GM23338 (cell line): ENCODE results near the gene PTRH1. TPM values are rescaled to one million over a fixed set of nuclear protein-coding genes. Genes with fewer than 3 reads are reported as not detected.

ENCODE experiments used
- polyA plus RNA-seq: library from polyadenylated mRNA; unstranded; fragments of >200 nt; fragmentation: Nextera tagmentation; extraction: Ambion mirVana; gene quantifications from 2 replicates; pipeline ENCODE4 v1.2.1, GENCODE V29; 2016
- total RNA-seq: library from RNA; depleted of rRNA; stranded (reverse); fragments of >200 nt; shearing (Covaris generic); gene quantifications from 2 replicates; pipeline ENCODE4 v1.2.3, GENCODE V29; 2014; rRNA removed

PTRH1 gene
- total and polyA plus RNA-seq, 2 experiments from 2014 or later, result 15.1 to 18.6 TPM

Other genes starting within 250 kb of the PTRH1 start
- gene STXBP1, start 103.4 kb downstream of the PTRH1 start, total RNA-seq, result 48.6 and 76.4 TPM in 2 replicates
- gene STXBP1, start 103.4 kb downstream of the PTRH1 start, polyA plus RNA-seq, result 45.8 and 50.4 TPM in 2 replicates
- gene CFAP157, start 8.7 kb downstream of the PTRH1 start, total RNA-seq, result 0.17 TPM in 1 of 2 replicates, not detected in the other
- 0.55 and 0.78 TPM in 2 replicates for gene CFAP157, start 8.7 kb downstream of the PTRH1 start, polyA plus RNA-seq
- not detected in 2 replicates for gene TTC16, start 416 bp upstream of the PTRH1 start, total RNA-seq
- gene TTC16, start 416 bp upstream of the PTRH1 start, polyA plus RNA-seq, result not detected in 2 replicates
- gene TOR2A, start 19.6 kb upstream of the PTRH1 start, total RNA-seq, result 21.1 and 23.5 TPM in 2 replicates
- gene TOR2A, start 19.6 kb upstream of the PTRH1 start, polyA plus RNA-seq, result 14.4 TPM in 2 replicates
- gene SH2D3C, start 63.0 kb upstream of the PTRH1 start, total RNA-seq, result 4.5 and 7.3 TPM in 2 replicates
- gene SH2D3C, start 63.0 kb upstream of the PTRH1 start, polyA plus RNA-seq, result 4.2 and 4.4 TPM in 2 replicates
- gene CDK9, start 70.4 kb upstream of the PTRH1 start, total RNA-seq, result 63.9 and 84.3 TPM in 2 replicates
- gene CDK9, start 70.4 kb upstream of the PTRH1 start, polyA plus RNA-seq, result 49.7 and 58.5 TPM in 2 replicates
- gene FPGS, start 87.2 kb upstream of the PTRH1 start, total RNA-seq, result 87.2 and 92.4 TPM in 2 replicates
- 40.7 and 43.5 TPM in 2 replicates for gene FPGS, start 87.2 kb upstream of the PTRH1 start, polyA plus RNA-seq
- 1.4 and 3.0 TPM in 2 replicates for gene ENG, start 139.0 kb upstream of the PTRH1 start, total RNA-seq
- gene ENG, start 139.0 kb upstream of the PTRH1 start, polyA plus RNA-seq, result 2.6 TPM in 2 replicates
- gene AK1, start 162.0 kb upstream of the PTRH1 start, total RNA-seq, result 6.7 and 16.2 TPM in 2 replicates
- 35.5 and 36.3 TPM in 2 replicates for gene AK1, start 162.0 kb upstream of the PTRH1 start, polyA plus RNA-seq
- gene ST6GALNAC6, start 183.9 kb upstream of the PTRH1 start, total RNA-seq, result 39.2 and 46.3 TPM in 2 replicates
- 20.7 and 21.5 TPM in 2 replicates for gene ST6GALNAC6, start 183.9 kb upstream of the PTRH1 start, polyA plus RNA-seq
- 35.3 and 39.1 TPM in 2 replicates for gene ST6GALNAC4, start 201.4 kb upstream of the PTRH1 start, total RNA-seq
- gene ST6GALNAC4, start 201.4 kb upstream of the PTRH1 start, polyA plus RNA-seq, result 7.9 and 8.1 TPM in 2 replicates
- gene PIP5KL1, start 215.1 kb upstream of the PTRH1 start, total RNA-seq, result 7.5 and 13.4 TPM in 2 replicates
- 19.5 and 25.1 TPM in 2 replicates for gene PIP5KL1, start 215.1 kb upstream of the PTRH1 start, polyA plus RNA-seq
- gene DPM2, start 222.2 kb upstream of the PTRH1 start, total RNA-seq, result 29.0 and 36.6 TPM in 2 replicates
- 92.2 and 92.4 TPM in 2 replicates for gene DPM2, start 222.2 kb upstream of the PTRH1 start, polyA plus RNA-seq